ENCODE results near the gene ITPA. TPM values are rescaled to one million over a fixed set of nuclear protein-coding genes. Genes with fewer than 3 reads are reported as not detected.

ITPA gene
- 26.6 and 35.0 TPM in 2 replicates for polyA plus RNA-seq (2011; rRNA removed)
- polyA minus RNA-seq (2011; rRNA and poly(A)+ RNA removed): 9.3 and 12.4 TPM in 2 replicates

DNA sequence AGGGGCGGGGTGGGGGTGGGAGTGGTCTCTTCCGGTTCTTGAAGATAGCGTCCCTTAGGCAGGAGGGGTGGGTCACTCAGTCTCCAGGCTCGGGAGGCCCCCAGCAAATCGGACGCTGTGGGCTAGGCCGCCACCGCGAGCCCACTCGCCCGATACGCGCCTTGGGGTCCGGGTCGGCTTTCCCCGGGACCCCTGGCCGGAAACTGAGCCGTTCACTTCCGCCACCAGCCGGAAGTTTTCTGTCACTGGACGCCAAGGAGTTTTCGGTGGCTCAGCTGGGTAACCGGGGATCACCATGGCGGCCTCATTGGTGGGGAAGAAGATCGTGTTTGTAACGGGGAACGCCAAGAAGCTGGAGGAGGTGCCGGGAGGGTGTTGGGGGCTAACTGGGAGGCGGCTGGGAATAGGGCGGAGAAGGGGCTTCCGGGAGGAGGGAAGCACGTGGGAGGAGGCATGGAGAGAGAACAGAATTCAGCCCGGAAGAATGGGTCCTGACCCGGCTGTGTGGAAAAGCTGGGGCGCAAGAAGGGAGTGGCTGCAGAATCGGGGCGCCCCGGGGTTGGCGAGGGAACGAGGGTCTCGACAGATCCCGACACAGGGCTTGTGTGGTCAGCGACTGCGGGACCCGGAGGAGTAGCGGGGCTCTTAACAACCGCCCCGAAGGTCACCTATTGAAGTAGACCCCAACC, at the start of gene ITPA:
Gene ITPA, plus strand, starts transcription at position 242 of the 689 bp plus-strand sequence. Its CDS starts 54 bp downstream, at position 296.
- Histone ChIP-seq H3K27me3 (ENCODE audit: control insufficient read depth, insufficient read depth, low read length) (no peaks in the 10 kb centered on the region), H3K4me3 (ENCODE audit: low read depth, low read length) (peak within 1 kb of the TSS; percentile 71), H3K36me3 (ENCODE audit: control insufficient read depth, insufficient read depth, low read length) (peaks cover 6% of the 10 kb centered on the region)
- ChIA-PET POLR2A (interaction anchor here (0.6 kb wide), 1 partner anchor 21 kb away, joined by 4 read pairs; no protein-coding TSS in a partner anchor), CTCF (interaction anchor here (1.2 to 2.6 kb wide), 4 partner anchors 8 to 26 kb away, joined by 3 to 11 read pairs (median 6); no protein-coding TSS in a partner anchor)
- DNase-seq (ENCODE audit: low read depth): no peak
- TF ChIP-seq, protein P1, sequence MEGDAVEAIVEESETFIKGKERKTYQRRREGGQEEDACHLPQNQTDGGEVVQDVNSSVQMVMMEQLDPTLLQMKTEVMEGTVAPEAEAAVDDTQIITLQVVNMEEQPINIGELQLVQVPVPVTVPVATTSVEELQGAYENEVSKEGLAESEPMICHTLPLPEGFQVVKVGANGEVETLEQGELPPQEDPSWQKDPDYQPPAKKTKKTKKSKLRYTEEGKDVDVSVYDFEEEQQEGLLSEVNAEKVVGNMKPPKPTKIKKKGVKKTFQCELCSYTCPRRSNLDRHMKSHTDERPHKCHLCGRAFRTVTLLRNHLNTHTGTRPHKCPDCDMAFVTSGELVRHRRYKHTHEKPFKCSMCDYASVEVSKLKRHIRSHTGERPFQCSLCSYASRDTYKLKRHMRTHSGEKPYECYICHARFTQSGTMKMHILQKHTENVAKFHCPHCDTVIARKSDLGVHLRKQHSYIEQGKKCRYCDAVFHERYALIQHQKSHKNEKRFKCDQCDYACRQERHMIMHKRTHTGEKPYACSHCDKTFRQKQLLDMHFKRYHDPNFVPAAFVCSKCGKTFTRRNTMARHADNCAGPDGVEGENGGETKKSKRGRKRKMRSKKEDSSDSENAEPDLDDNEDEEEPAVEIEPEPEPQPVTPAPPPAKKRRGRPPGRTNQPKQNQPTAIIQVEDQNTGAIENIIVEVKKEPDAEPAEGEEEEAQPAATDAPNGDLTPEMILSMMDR (IDR thresholded peaks at IDR 0.05; ENCODE audit: insufficient read depth, low read depth, low read length): 0 out of 2 replicates have a peak, but pooled peaks have one; percentile 3

DNA sequence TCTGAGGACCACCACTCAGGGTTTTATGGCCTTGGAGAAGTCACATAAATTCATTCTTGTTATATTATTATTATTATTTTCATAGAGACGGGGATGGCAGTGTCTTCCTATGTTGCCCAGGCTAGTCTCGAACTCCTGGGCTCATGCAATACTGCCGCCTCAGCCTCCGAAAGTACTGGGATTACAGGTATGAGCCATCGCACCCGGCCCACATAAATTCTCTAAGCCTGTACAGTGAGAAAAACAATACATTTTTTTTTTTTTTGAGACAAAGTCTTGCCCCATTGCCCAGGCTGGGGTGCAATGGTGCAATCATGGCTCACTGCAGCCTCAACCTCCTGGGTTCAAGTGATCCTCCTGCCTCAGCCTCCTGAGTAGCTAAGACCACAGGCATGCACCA, 48.9 kb upstream of the ITPA start:
- ChIA-PET POLR2A (interaction anchor here (0.6 kb wide), 1 partner anchor 15 kb away, joined by 4 read pairs; no protein-coding TSS in a partner anchor), CTCF (interaction anchor here (1.0 kb wide), 1 partner anchor 107 kb away, joined by 3 read pairs; no protein-coding TSS in a partner anchor)
- no peaks in the 10 kb centered on the region for H3K27me3 ChIP-seq (ENCODE audit: control insufficient read depth, insufficient read depth, low read length)
- H3K4me3 ChIP-seq (ENCODE audit: low read depth, low read length): no peak overlapping the region; the same call in 1 of the 2 replicates
- DNase-seq (ENCODE audit: low read depth): no peak
- TF ChIP-seq, protein P1 (IDR thresholded peaks at IDR 0.05; ENCODE audit: insufficient read depth, low read depth, low read length): no peak
- H3K36me3 ChIP-seq (ENCODE audit: control insufficient read depth, insufficient read depth, low read length): no peaks in the 10 kb centered on the region

DNA sequence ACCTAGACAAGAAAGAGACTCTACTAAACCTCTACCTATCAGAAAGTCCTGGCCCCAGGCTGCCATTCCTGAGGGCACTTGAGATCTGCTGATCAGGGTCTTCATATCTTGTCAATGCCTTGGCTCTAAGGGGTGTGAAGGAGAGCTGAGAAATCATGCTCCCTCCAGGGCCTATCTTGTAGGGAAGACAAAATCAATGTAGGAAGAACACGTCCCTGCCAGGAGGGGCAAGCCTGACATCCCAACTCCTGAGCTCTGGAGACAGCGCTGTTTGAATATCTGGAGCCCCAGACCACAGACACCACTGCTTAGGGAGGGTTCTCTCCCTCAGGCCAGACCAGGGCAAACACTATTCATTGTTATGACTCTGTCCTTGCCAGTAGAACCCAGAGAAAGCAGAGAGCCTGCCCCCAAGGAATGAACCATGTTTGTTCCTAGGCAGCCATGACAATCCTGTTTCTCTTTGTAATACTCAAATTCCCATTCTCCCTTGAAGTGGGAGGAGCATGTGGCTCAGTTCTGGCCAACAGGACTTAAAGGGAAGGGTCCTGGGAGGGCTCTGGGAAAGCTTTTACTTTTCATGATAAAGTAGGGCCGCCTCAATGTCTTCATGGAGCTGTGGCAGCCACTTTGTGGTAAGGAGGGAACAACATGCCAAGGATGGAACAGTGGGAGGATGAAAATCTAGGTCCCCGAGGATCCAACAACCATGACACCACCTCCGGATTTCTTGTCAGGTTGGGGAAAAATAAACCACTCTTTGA, 47.8 kb upstream of the ITPA start:
- no peak for DNase-seq (ENCODE audit: low read depth)
- no peak overlapping the region for H3K4me3 ChIP-seq (ENCODE audit: low read depth, low read length)
- TF ChIP-seq, protein P1 (IDR thresholded peaks at IDR 0.05; ENCODE audit: insufficient read depth, low read depth, low read length): no peak
- no peaks in the 10 kb centered on the region for H3K27me3 ChIP-seq (ENCODE audit: control insufficient read depth, insufficient read depth, low read length)
- H3K36me3 ChIP-seq (ENCODE audit: control insufficient read depth, insufficient read depth, low read length): no peaks in the 10 kb centered on the region; the same call in 1 of the 2 replicates
- POLR2A ChIA-PET: no interaction called here
- CTCF ChIA-PET: interaction anchor here (1.2 kb wide), 1 partner anchor 58 kb away, joined by 3 read pairs; no protein-coding TSS in a partner anchor

DNA sequence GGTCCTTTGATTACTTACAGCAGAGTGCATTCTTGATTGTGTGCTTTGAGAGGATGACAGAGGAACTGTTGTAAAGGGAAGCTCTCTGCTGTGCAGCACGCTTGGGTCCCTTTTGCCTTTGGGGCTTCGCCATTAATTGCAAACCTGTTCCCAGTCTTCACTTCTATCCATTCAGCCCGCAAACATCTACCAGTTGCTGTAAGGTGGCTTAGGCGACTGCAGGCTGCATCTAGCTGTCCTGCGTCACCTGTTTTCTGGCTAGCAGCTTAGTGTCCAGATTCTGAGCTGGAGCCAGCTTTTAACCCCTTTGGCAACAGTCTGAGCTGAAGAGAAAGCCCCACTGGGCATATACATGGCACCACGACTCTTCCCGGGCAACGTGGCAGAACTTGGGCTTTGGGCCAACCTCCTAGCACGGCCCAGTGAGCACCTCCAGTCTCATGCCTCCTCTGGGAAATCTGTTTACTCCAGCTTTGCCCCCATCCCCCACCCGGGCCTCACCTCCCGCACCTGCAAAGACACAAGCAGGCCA, 47.2 kb upstream of the ITPA start:
- CTCF ChIA-PET: interaction anchor here (1.2 kb wide), 1 partner anchor 57 kb away, joined by 3 read pairs; no protein-coding TSS in a partner anchor
- POLR2A ChIA-PET: no interaction called here
- no peak for DNase-seq (ENCODE audit: low read depth)
- TF ChIP-seq, protein P1 (IDR thresholded peaks at IDR 0.05; ENCODE audit: insufficient read depth, low read depth, low read length): no peak
- H3K27me3 ChIP-seq (ENCODE audit: control insufficient read depth, insufficient read depth, low read length): no peaks in the 10 kb centered on the region
- no peak overlapping the region for H3K4me3 ChIP-seq (ENCODE audit: low read depth, low read length)
- no peaks in the 10 kb centered on the region; the same call in 1 of the 2 replicates for H3K36me3 ChIP-seq (ENCODE audit: control insufficient read depth, insufficient read depth, low read length)

All from BJ (cell line).